Lower leg skin (tissue), 3 donors: Measurements from ENCODE around the gene FBXO5.

Experiments
- POLR2A ChIP-seq, 2 donors: fragments of 450-650 bp; IDR thresholded peaks; one replicate each; pipeline ENCODE4 v1.6.1; 2016 to 2017; ENCODE audit warnings: antibody characterized with exemption in 2 of 2, mild to moderate bottlenecking in 1 of 2, moderate library complexity in 1 of 2
- TF ChIP-seq, protein P1 (sequence below), 3 donors: fragments of 450-650 bp; IDR thresholded peaks; one replicate each; pipeline ENCODE4 v1.5.1; 2016; ENCODE audit warnings: antibody characterized with exemption in 3 of 3, mild to moderate bottlenecking in 3 of 3, moderate library complexity in 2 of 3

GRCh38 chr6:152950240-152950639 is 32.6 kb downstream of the FBXO5 start:
- TF ChIP-seq, protein P1, sequence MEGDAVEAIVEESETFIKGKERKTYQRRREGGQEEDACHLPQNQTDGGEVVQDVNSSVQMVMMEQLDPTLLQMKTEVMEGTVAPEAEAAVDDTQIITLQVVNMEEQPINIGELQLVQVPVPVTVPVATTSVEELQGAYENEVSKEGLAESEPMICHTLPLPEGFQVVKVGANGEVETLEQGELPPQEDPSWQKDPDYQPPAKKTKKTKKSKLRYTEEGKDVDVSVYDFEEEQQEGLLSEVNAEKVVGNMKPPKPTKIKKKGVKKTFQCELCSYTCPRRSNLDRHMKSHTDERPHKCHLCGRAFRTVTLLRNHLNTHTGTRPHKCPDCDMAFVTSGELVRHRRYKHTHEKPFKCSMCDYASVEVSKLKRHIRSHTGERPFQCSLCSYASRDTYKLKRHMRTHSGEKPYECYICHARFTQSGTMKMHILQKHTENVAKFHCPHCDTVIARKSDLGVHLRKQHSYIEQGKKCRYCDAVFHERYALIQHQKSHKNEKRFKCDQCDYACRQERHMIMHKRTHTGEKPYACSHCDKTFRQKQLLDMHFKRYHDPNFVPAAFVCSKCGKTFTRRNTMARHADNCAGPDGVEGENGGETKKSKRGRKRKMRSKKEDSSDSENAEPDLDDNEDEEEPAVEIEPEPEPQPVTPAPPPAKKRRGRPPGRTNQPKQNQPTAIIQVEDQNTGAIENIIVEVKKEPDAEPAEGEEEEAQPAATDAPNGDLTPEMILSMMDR (IDR thresholded peaks at IDR 0.05), result no peak
- TF ChIP-seq POLR2A (IDR thresholded peaks at IDR 0.05), result no peak
